ENCODE results near the gene LRRC8E.
A peak's percentile ranks its signal among the peaks of the same experiment; 100 is the strongest.
"Not testable (repeated sequence)": the region's sequence is repeated elsewhere in the genome, so short reads cannot be mapped to it uniquely, and the experiment has no call there.

Gene LRRC8E

DNA sequence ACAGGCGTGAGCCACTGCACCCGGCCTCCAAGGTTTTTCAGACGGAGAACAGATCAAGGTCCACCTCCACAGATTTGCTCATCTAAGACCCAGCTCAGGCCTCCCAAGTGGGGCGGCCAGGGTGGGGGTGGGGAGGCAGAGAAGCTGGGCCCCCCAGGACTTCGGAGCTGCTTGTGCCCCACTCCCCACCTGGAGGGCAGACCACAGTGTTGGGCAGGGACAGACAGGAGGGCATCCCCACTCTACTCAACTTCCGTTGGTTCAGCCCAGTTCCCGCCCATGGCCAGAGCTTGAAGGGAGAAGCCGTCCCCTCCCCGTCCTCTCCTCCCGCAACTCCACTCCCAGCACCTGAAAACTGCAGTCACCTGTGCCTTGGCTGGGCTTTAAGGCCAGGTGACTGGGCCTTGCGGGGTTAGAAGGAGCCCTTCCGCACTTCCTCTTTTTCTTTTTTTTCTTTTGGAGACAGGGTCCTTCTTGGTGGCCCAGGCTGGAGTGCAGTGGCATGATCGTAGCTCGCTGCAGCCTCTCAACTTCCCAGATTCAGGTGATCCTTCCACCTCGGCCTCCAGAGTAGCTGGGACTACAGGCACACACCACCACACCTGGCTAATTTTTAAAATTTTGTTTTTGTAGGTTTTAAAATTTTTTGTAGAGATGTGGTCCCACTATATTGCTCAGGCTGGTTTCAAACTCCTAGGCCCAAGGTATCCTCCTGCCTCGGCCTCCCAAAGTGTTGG, 734 bp upstream of the LRRC8E start:
- H3K4me3 ChIP-seq (replicated peaks in 1 of 2; ENCODE audit: low read depth in 2 of 2, low read length in 2 of 2): no peak overlapping the region
- TF ChIP-seq, protein P1, sequence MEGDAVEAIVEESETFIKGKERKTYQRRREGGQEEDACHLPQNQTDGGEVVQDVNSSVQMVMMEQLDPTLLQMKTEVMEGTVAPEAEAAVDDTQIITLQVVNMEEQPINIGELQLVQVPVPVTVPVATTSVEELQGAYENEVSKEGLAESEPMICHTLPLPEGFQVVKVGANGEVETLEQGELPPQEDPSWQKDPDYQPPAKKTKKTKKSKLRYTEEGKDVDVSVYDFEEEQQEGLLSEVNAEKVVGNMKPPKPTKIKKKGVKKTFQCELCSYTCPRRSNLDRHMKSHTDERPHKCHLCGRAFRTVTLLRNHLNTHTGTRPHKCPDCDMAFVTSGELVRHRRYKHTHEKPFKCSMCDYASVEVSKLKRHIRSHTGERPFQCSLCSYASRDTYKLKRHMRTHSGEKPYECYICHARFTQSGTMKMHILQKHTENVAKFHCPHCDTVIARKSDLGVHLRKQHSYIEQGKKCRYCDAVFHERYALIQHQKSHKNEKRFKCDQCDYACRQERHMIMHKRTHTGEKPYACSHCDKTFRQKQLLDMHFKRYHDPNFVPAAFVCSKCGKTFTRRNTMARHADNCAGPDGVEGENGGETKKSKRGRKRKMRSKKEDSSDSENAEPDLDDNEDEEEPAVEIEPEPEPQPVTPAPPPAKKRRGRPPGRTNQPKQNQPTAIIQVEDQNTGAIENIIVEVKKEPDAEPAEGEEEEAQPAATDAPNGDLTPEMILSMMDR (IDR thresholded peaks at IDR 0.05; ENCODE audit: low read depth, low read length): no peak
- DNase-seq (ENCODE audit: low read depth in 2 of 2): no peak

DNA sequence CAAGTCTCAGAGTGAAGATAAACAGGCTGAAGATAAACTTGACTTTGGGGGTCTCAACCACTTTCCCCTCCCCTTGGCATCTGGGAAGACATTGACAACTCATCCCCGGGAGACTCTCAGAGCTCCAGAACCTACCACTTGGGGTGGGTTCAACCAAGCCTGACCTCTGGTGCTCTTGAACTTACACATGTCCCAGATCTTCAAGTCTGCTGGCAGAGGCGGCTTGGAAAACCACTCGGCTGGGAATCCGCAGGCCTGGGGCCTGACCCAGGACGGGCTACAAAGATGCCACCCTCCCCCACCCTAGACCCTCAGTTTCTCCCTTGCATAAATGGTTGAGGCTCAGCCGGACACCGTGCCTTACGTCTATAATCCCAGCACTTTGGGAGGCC, 512 bp downstream of the LRRC8E start:
- DNase-seq (ENCODE audit: low read depth in 2 of 2): no peak
- TF ChIP-seq, protein P1 (IDR thresholded peaks at IDR 0.05; ENCODE audit: low read depth, low read length): no peak
- H3K4me3 ChIP-seq (replicated peaks in 1 of 2; ENCODE audit: low read depth in 2 of 2, low read length in 2 of 2): peak overlapping the region; percentile 59 to 71

DNA sequence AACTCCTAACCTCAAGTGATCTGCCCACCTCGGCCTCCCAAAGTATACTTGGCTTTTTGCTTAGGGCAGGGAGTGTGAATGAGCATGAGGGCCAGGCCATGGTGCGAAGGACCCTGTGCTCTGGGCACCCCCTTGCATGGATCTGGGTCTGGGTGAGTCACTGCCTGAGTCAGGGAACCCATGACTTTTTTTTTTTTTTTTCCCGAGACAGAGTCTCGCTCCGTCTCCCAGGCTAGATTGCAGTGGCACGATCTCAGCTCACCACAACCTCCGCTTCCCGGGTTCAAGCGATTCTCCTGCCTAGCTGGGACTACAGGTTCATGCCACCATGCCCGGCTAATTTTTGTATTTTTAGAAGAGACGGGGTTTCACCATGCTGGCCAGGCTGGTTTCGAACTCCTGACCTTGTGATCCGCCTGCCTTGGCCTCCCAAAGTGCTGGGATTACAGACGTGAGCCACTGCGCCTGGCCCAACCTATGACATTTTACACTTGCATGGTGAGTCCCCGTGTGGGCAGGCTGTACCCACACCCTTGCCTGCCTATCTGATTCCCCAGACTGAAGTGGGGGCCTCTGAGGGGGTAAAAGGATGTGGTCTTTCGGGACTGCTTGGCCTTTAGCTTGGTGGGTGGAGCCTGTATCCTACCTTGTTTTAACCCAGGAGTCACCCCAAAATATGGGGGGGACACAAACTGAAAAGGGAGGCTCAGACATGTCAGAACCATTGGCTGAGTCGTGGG, 5.2 kb downstream of the LRRC8E start:
- peak; percentile 27 to 69 for DNase-seq (ENCODE audit: low read depth in 2 of 2)
- not testable (repeated sequence) for H3K4me3 ChIP-seq (replicated peaks in 1 of 2; ENCODE audit: low read depth in 2 of 2, low read length in 2 of 2)

DNA sequence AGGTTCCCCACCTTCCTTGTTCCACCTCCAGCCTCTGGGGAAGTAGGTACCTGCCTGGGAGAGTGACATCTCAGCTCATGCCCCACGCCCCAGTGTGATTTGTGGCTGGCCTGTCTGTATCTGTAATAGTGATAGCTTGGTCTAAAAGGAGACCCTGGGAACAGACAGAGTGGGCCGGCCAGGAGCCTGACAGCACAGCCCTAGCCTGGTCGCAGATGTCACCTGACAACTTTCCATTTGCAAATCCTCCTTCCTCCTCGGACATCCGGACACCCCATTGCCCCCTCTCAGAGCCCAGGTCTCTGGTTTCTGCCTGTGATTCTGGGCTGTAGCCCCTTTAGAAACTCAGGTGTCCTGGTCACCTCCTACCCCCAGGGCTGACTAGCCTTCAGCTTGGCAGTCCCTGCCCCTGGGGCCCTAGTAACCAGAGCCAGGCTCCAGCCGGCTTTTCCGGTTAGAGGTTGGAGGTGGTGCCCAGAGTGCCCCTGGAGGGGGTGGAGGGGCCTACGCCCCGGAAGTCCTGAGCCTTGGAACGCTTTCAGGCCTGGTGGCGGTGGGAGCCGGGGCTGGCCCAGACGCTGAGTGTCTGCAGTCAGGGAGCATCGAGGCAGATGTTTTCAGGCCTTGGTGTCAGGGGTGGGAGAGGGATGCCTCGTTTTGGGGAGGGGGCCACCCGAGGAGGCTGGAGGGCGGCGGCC, 6.5 kb downstream of the LRRC8E start:
- no peak overlapping the region for H3K4me3 ChIP-seq (replicated peaks in 1 of 2; ENCODE audit: low read depth in 2 of 2, low read length in 2 of 2)
- TF ChIP-seq, protein P1 (IDR thresholded peaks at IDR 0.05; ENCODE audit: low read depth, low read length): no peak
- no peak for DNase-seq (ENCODE audit: low read depth in 2 of 2)

DNA sequence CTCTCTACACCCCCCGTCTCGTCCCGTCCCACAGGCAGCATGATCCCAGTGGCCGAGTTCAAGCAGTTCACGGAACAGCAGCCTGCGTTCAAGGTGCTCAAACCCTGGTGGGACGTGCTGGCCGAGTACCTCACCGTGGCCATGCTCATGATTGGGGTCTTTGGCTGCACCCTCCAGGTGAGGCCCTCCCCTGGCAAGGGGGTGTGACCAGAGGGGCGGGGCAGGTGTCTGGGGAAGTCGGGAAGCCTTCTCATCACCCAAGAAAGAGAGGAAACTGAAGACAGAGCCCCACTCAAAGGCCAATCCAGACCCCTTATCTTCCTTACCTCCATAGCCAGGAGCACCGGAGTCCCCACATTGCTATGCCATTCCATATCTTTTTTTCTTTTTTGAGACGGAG, 7.3 kb downstream of the LRRC8E start:
- TF ChIP-seq, protein P1 (IDR thresholded peaks at IDR 0.05; ENCODE audit: low read depth, low read length): no peak
- no peak overlapping the region for H3K4me3 ChIP-seq (replicated peaks in 1 of 2; ENCODE audit: low read depth in 2 of 2, low read length in 2 of 2)
- no peak for DNase-seq (ENCODE audit: low read depth in 2 of 2)

DNA sequence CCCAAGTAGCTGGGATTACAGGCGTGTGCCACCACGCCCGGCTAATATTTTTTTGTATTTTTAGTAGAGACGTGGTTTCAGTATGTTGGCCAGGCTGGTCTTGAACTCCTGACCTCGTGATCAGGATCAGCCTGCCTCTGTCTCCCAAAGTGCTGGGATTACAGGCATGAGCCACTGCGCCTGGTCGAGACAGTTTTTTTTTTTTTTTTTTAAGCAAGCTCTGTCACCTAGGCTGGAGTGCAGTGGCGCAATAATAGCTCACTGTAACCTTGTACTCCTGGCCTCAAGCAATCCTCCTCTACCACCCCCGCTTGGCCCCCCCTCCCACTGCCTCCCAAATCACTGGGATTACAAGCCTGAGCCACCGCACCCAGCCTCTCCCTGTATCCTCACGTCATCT, 9.0 kb downstream of the LRRC8E start:
- TF ChIP-seq, protein P1 (IDR thresholded peaks at IDR 0.05; ENCODE audit: low read depth, low read length): no peak
- H3K4me3 ChIP-seq (replicated peaks in 1 of 2; ENCODE audit: low read depth in 2 of 2, low read length in 2 of 2): no peak overlapping the region
- no peak for DNase-seq (ENCODE audit: low read depth in 2 of 2)

DNA sequence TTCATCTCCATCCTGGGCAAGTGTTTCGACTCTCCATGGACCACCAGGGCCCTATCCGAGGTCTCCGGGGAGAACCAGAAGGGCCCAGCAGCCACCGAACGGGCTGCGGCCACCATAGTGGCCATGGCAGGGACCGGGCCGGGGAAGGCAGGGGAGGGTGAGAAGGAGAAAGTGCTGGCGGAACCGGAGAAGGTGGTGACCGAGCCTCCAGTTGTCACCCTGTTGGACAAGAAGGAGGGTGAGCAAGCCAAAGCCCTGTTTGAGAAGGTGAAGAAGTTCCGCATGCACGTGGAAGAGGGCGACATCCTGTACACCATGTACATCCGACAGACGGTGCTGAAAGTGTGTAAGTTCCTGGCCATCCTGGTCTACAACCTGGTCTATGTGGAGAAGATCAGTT, 10.7 kb downstream of the LRRC8E start:
- no peak for DNase-seq (ENCODE audit: low read depth in 2 of 2)
- TF ChIP-seq, protein P1 (IDR thresholded peaks at IDR 0.05; ENCODE audit: low read depth, low read length): no peak
- no peak overlapping the region for H3K4me3 ChIP-seq (replicated peaks in 1 of 2; ENCODE audit: low read depth in 2 of 2, low read length in 2 of 2)

All from cardiac fibroblast (primary cell).